K562 (cell line): Measurements from ENCODE around the gene FUNDC2. TPM values are rescaled to one million over a fixed set of nuclear protein-coding genes. Genes with fewer than 3 reads are reported as not detected.

Experiments
- CREB1 ChIP-seq, 2 experiments: sonication (generic) in 1 of 2; formaldehyde crosslinking in 1 of 2; IDR thresholded peaks; 2 replicates each; pipeline versions ENCODE4 v1.6.1 to v1.8.0; 2012 to 2022; ENCODE audit warnings: inconsistent platforms in 1 of 2, mild to moderate bottlenecking in 1 of 2, missing genetic modification reagents in 1 of 2, moderate library complexity in 1 of 2
- EWSR1 ChIP-seq: fragments of 450-650 bp; IDR thresholded peaks from 2 replicates; pipeline ENCODE4 v1.6.1; 2018; ENCODE audit warnings: borderline replicate concordance, mild to moderate bottlenecking, low read depth, moderate library complexity; ENCODE audit not compliant: partially characterized antibody
- FIP1L1 ChIP-seq: fragments of 200-400 bp; formaldehyde crosslinking; IDR thresholded peaks from 2 replicates; pipeline ENCODE4 v1.6.1; 2018; ENCODE audit warnings: mild to moderate bottlenecking, low read depth, low read length; ENCODE audit not compliant: poor library complexity, severe bottlenecking
- HMGN3 ChIP-seq: IDR thresholded peaks from 2 replicates; pipeline ENCODE4 v1.6.1; 2011; ENCODE audit warnings: borderline replicate concordance, low read depth, mild to moderate bottlenecking, mixed read lengths, low read length; ENCODE audit not compliant: insufficient read length; ENCODE audit errors: extremely low read depth
- KLF6 ChIP-seq: fragments of 250-450 bp; sonication (Bioruptor Pico); IDR thresholded peaks from 2 replicates; pipeline ENCODE4 v1.4.0; 2020; ENCODE audit warnings: mild to moderate bottlenecking, moderate library complexity, borderline replicate concordance
- NELFE ChIP-seq: IDR thresholded peaks from 2 replicates; pipeline ENCODE4 v1.6.1; 2011; ENCODE audit warnings: mild to moderate bottlenecking; ENCODE audit not compliant: insufficient read depth, insufficient read length
- SNIP1 ChIP-seq: fragments of 450-650 bp; IDR thresholded peaks from 2 replicates; pipeline ENCODE4 v1.7.1; 2017; ENCODE audit warnings: low read depth, mild to moderate bottlenecking
- SP1 ChIP-seq: sonication (generic); formaldehyde crosslinking; IDR thresholded peaks from 2 replicates; pipeline ENCODE4 v1.8.1; 2022; ENCODE audit warnings: mild to moderate bottlenecking, missing genetic modification reagents
- SPI1 ChIP-seq: IDR thresholded peaks from 2 replicates; pipeline ENCODE4 v1.6.1; 2011; ENCODE audit warnings: low read depth, low read length, control low read depth, borderline replicate concordance
- WHSC1 ChIP-seq: IDR thresholded peaks from one replicate; pipeline ENCODE4 v1.6.1; 2012; ENCODE audit warnings: low read length, control low read depth, inconsistent platforms
- ZKSCAN1 ChIP-seq: fragments of 150-350 bp; IDR thresholded peaks from 2 replicates; pipeline ENCODE4 v1.6.1; 2016; ENCODE audit warnings: low read depth, low read length
- ZNF232 ChIP-seq: sonication (generic); formaldehyde crosslinking; IDR thresholded peaks from 2 replicates; pipeline ENCODE4 v1.8.0; 2022; ENCODE audit warnings: mild to moderate bottlenecking, missing genetic modification reagents
- ZNF324 ChIP-seq: fragments of 250-450 bp; sonication (Bioruptor Pico); IDR thresholded peaks from 2 replicates; pipeline ENCODE4 v1.4.0; 2020; ENCODE audit warnings: mild to moderate bottlenecking
- ZNF780A ChIP-seq: fragments of 250-450 bp; sonication (Bioruptor Pico); IDR thresholded peaks from 2 replicates; pipeline ENCODE4 v1.5.0; 2021; ENCODE audit warnings: mild to moderate bottlenecking
- polyA plus RNA-seq, 8 experiments: library from polyadenylated mRNA; depleted of rRNA in 4 of 8; stranded (reverse) in 5 of 8; unstranded in 3 of 8; fragments of >200 nt; fragmentation: Nextera tagmentation in 2 of 8; fragmentation: Illumina TruSeq in 1 of 8; extraction: Ambion mirVana in 2 of 8; extraction: Trizol in 1 of 8; gene quantifications; 2 replicates each; pipeline versions ENCODE4 v1.2.1 to v1.2.3, GENCODE V29; 2011 to 2014; ENCODE audit warnings: inconsistent platforms in 1 of 8, missing spikeins in 1 of 8
- total RNA-seq, 7 experiments: library from RNA; depleted of rRNA in 6 of 7; stranded (reverse); fragments of >200 nt in 6 of 7; fragmentation: Illumina TruSeq in 2 of 7; extraction: Trizol in 2 of 7; gene quantifications; 2 replicates each; pipeline versions ENCODE4 v1.2.1 to v1.2.3, GENCODE V29; 2011 to 2021; ENCODE audit warnings: low replicate concordance in 1 of 7
- TF ChIP-seq, protein P1 (sequence below): sonication (generic); formaldehyde crosslinking; IDR thresholded peaks from 2 replicates; pipeline ENCODE4 v1.8.1; 2023; ENCODE audit warnings: mild to moderate bottlenecking, missing genetic modification reagents
- TF ChIP-seq, protein P2 (sequence below): fragments of 250-450 bp; sonication (Bioruptor Pico); IDR thresholded peaks from 2 replicates; pipeline ENCODE4 v1.4.0; 2020; ENCODE audit warnings: mild to moderate bottlenecking
- TF ChIP-seq, protein P3 (sequence below): fragments of 450-650 bp; IDR thresholded peaks from 2 replicates; pipeline ENCODE4 v1.7.1; 2018; ENCODE audit warnings: mild to moderate bottlenecking, low read depth; ENCODE audit not compliant: partially characterized antibody
- TF ChIP-seq, protein P4 (sequence below): sonication (generic); formaldehyde crosslinking; IDR thresholded peaks from 2 replicates; pipeline ENCODE4 v1.8.1; 2023; ENCODE audit warnings: mild to moderate bottlenecking, missing genetic modification reagents

Gene FUNDC2
- total and polyA plus RNA-seq, 9 of the 15 experiments (the other 6 are each of a cell fraction or from before 2014, with no cell fraction given), result 50.6 to 235 (median 123) TPM

DNA sequence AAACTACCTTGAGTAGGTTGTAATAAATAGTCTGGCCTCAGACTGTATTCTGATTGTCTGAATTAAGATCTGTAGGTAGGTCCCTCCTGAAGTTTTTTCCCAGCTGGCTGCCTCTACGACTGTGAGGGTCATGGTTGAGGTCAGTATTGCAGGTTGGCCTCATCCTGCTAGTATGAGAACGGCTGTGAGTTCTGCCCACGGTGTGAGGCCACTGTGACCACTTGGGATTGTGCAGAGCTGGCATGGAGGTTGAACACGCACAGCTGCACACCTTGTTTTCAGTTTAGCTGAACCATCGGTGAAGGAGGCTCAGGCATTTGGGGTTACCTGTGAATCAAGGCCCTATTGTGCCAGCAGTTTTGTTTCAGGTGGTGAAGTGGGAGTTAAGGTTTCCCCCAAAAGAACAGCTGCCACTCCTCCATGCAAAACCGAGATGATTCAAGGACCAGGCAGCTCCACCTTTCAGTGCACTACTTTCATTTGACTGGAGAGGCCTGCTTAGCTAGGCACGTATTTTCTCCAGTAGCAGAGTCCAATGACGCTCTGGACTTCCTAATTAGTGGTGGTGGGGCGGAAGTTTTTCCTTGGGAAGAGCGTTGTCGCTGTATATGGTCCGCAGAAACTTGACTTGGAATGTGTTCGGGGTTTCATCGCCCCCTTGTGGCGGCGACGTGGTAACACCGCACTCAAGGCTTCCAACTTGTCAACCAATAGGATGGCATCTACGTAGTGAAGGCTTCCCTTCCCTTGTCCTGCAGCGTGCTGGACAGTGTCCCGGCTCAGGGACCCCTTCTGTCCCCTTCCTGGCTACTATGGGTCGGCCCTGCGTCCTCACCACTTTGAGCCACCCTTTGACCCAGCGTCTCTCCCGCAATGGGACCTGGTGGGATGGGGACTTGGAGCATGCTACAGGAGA lies 30.5 kb downstream of the FUNDC2 start (continued):
- 0 out of 2 replicates have a peak, but pooled peaks have one; percentile 37 for TF ChIP-seq CREB1 (IDR thresholded peaks at IDR 0.05)
- TF ChIP-seq CREB1 (CRISPR knock-in tag; IDR thresholded peaks at IDR 0.05), result peak; percentile 62
- no peak for TF ChIP-seq ZNF780A (CRISPR knock-in tag)
- TF ChIP-seq, protein P1, sequence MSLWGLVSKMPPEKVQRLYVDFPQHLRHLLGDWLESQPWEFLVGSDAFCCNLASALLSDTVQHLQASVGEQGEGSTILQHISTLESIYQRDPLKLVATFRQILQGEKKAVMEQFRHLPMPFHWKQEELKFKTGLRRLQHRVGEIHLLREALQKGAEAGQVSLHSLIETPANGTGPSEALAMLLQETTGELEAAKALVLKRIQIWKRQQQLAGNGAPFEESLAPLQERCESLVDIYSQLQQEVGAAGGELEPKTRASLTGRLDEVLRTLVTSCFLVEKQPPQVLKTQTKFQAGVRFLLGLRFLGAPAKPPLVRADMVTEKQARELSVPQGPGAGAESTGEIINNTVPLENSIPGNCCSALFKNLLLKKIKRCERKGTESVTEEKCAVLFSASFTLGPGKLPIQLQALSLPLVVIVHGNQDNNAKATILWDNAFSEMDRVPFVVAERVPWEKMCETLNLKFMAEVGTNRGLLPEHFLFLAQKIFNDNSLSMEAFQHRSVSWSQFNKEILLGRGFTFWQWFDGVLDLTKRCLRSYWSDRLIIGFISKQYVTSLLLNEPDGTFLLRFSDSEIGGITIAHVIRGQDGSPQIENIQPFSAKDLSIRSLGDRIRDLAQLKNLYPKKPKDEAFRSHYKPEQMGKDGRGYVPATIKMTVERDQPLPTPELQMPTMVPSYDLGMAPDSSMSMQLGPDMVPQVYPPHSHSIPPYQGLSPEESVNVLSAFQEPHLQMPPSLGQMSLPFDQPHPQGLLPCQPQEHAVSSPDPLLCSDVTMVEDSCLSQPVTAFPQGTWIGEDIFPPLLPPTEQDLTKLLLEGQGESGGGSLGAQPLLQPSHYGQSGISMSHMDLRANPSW (CRISPR knock-in tag), result no peak
- TF ChIP-seq ZKSCAN1, result no peak
- TF ChIP-seq SPI1, result no peak
- TF ChIP-seq SNIP1, result no peak
- TF ChIP-seq, protein P2, sequence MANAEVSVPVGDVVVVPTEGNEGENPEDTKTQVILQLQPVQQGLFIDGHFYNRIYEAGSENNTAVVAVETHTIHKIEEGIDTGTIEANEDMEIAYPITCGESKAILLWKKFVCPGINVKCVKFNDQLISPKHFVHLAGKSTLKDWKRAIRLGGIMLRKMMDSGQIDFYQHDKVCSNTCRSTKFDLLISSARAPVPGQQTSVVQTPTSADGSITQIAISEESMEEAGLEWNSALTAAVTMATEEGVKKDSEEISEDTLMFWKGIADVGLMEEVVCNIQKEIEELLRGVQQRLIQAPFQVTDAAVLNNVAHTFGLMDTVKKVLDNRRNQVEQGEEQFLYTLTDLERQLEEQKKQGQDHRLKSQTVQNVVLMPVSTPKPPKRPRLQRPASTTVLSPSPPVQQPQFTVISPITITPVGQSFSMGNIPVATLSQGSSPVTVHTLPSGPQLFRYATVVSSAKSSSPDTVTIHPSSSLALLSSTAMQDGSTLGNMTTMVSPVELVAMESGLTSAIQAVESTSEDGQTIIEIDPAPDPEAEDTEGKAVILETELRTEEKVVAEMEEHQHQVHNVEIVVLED (CRISPR knock-in tag), result no peak
- TF ChIP-seq KLF6, result no peak
- no peak for TF ChIP-seq NELFE
- TF ChIP-seq, protein P3, sequence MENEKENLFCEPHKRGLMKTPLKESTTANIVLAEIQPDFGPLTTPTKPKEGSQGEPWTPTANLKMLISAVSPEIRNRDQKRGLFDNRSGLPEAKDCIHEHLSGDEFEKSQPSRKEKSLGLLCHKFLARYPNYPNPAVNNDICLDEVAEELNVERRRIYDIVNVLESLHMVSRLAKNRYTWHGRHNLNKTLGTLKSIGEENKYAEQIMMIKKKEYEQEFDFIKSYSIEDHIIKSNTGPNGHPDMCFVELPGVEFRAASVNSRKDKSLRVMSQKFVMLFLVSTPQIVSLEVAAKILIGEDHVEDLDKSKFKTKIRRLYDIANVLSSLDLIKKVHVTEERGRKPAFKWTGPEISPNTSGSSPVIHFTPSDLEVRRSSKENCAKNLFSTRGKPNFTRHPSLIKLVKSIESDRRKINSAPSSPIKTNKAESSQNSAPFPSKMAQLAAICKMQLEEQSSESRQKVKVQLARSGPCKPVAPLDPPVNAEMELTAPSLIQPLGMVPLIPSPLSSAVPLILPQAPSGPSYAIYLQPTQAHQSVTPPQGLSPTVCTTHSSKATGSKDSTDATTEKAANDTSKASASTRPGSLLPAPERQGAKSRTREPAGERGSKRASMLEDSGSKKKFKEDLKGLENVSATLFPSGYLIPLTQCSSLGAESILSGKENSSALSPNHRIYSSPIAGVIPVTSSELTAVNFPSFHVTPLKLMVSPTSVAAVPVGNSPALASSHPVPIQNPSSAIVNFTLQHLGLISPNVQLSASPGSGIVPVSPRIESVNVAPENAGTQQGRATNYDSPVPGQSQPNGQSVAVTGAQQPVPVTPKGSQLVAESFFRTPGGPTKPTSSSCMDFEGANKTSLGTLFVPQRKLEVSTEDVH, result no peak
- no peak for TF ChIP-seq ZNF232 (CRISPR knock-in tag)
- TF ChIP-seq FIP1L1, result no peak
- TF ChIP-seq SP1 (CRISPR knock-in tag), result peak; percentile 26; the same call in 1 of the 2 replicates
- TF ChIP-seq, protein P4, sequence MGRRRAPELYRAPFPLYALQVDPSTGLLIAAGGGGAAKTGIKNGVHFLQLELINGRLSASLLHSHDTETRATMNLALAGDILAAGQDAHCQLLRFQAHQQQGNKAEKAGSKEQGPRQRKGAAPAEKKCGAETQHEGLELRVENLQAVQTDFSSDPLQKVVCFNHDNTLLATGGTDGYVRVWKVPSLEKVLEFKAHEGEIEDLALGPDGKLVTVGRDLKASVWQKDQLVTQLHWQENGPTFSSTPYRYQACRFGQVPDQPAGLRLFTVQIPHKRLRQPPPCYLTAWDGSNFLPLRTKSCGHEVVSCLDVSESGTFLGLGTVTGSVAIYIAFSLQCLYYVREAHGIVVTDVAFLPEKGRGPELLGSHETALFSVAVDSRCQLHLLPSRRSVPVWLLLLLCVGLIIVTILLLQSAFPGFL (CRISPR knock-in tag), result no peak
- no peak for TF ChIP-seq EWSR1
- no peak for TF ChIP-seq WHSC1
- no peak for TF ChIP-seq ZNF324 (CRISPR knock-in tag)
- no peak for TF ChIP-seq HMGN3
